Cardiac muscle cell (in vitro differentiated cells and primary cell): ENCODE results near the gene FCHSD1. TPM values are rescaled to one million over a fixed set of nuclear protein-coding genes. Genes with fewer than 3 reads are reported as not detected.

Experiments
- DNase-seq, 2 donors: peaks; one replicate each; pipeline versions ENCODE4 v3.0.0 to v3.0.0-alpha.2; 2010 to 2017; ENCODE audit warnings: low read depth in 1 of 2, low spot score in 1 of 2
- H3K27ac ChIP-seq: fragments of 200-600 bp; sonication (generic); 2 replicates; pipeline ENCODE4 v1.5.1; 2016
- H3K27me3 ChIP-seq: fragments of 200-600 bp; sonication (generic); 2 replicates; pipeline ENCODE4 v1.6.0; 2016; ENCODE audit warnings: control low read depth
- H3K36me3 ChIP-seq: fragments of 200-600 bp; sonication (generic); 2 replicates; pipeline ENCODE4 v1.5.1; 2016; ENCODE audit warnings: control low read depth
- H3K4me1 ChIP-seq: fragments of 200-600 bp; sonication (generic); 2 replicates; pipeline ENCODE4 v1.8.1; 2017; ENCODE audit warnings: low read depth, mild to moderate bottlenecking, mixed run types
- H3K4me3 ChIP-seq: fragments of 200-600 bp; sonication (generic); 2 replicates; pipeline ENCODE4 v1.5.1; 2016; ENCODE audit warnings: mild to moderate bottlenecking
- H3K9me3 ChIP-seq: fragments of 200-600 bp; sonication (generic); 2 replicates; pipeline ENCODE4 v1.5.1; 2017; ENCODE audit warnings: low read depth, mild to moderate bottlenecking, control low read depth
- CTCF ChIP-seq: IDR thresholded peaks from 2 replicates; pipeline ENCODE4 v1.5.1; 2012; ENCODE audit warnings: low read depth, mild to moderate bottlenecking, low read length
- polyA plus RNA-seq: library from polyadenylated mRNA; unstranded; fragments of >200 nt; fragmentation: Nextera tagmentation; extraction: Ambion mirVana; gene quantifications from 2 replicates; pipeline ENCODE4 v1.2.1, GENCODE V29; 2016
- total RNA-seq: library from RNA; depleted of rRNA; stranded (reverse); fragments of >200 nt; gene quantifications from 2 replicates; pipeline ENCODE4 v1.2.3, GENCODE V29; 2016

The FCHSD1 gene
- total and polyA plus RNA-seq, 2 experiments from 2014 or later = 7.8 to 24.9 TPM

DNA sequence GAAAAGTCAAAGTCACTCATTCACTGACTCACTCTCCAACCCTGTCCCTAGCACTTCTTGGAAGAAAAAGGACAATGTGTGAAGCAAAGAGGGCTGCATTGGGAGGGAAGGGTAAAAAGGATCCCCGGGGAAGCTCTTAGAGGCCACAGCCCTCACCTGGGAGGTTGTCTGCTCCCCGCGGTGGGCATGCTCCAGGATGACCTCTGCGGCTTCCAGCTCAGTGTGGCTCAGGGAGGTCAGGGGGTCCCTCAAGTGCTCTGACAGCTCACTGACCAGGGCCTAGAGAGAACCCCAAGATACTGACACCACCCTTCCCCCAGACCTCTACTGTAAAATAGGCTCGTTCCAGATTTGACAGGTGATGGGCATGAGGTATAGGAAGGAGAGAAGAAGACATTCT, 4.0 kb downstream of the FCHSD1 start:
- Histone ChIP-seq H3K27me3 (no peaks in the 10 kb centered on the region), H3K4me1 (no peaks in the 10 kb centered on the region), H3K4me3 (no peak overlapping the region), H3K9me3 (no peaks in the 10 kb centered on the region), H3K27ac (no peak overlapping the region), H3K36me3 (no peaks in the 10 kb centered on the region)
- no peak for DNase-seq
- no peak for TF ChIP-seq CTCF

DNA sequence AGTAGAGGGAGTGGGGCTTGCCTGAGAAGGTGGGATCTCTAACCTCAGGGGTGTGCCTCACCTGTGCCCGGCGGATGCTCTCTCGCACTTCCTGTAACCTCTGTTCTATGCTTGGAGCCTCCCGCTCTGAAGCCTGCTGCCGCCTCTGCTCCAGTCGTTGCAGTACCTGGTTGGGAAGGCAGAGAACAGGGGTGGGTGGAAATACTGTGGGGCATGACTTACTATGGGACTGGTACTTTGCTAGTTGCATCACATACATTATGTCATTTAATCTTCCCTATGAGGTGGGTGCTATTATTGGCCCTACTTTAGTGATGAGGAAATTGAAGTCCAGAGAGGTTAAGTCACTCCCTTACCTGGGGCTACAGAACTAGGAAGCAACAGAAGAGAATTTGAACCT, 5.2 kb downstream of the FCHSD1 start:
- Histone ChIP-seq H3K36me3 (no peaks in the 10 kb centered on the region), H3K4me1 (no peaks in the 10 kb centered on the region), H3K9me3 (no peaks in the 10 kb centered on the region), H3K27ac (no peak overlapping the region), H3K27me3 (no peaks in the 10 kb centered on the region), H3K4me3 (no peak overlapping the region)
- DNase-seq = no peak
- no peak for TF ChIP-seq CTCF

DNA sequence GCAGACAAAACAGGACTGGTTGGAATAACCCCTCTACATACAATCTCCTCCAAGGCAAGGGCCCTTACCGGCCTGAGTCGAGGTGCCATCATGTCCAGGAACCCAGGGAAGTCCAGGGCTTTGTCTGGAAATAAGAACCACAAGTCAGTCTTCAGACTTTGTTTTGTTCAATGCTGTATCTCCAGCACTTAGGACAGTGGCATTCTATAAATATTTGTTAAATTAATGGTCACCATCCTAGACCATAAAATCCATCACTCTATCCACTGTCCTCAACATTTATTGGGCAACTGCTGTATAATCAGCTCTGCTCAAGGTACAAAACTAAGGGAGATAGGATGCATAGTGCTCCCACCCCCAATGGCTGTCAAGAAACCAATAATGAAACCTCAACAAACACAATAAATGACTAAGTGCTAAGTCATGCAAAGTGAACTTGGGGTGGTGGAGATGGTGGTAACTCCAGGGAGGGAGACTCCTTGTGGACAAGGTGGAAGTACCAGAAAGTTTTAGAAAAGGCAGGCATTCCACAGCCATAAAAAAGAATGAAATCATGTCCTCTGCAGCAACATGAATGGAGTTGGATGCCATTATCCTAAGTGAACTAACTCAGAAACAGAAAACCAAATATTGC, 9.5 kb downstream of the FCHSD1 start:
- no peaks in the 10 kb centered on the region for H3K36me3 ChIP-seq
- no peak overlapping the region for H3K27ac ChIP-seq
- H3K4me1 ChIP-seq = no peaks in the 10 kb centered on the region
- H3K9me3 ChIP-seq = no peaks in the 10 kb centered on the region
- no peak overlapping the region for H3K4me3 ChIP-seq
- DNase-seq = peak in 1 of 2 donors; percentile 60
- H3K27me3 ChIP-seq = peaks cover 9% of the 10 kb centered on the region
- peak; percentile 35 for TF ChIP-seq CTCF

DNA sequence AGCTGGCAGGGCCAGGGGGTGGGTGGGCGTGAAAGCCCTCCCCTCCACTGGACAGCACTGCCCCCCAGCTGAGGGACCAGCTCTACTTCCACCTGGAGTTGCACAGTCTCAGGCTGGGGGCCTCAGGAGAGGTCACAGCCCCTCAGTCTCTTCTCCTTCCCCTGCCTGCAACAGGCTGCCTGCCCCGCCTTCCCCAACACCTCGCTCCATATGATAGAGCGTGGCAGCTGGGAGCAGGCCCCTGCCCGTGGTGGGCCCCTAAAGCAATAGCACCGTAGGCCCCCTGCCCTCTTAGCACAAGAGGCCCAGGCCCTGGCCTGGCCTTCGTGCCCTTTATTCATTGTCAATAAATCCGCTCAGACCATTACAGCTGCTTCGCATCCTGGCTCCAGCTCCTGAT, 10.5 kb downstream of the FCHSD1 start:
- no peak for TF ChIP-seq CTCF
- H3K27ac ChIP-seq = no peak overlapping the region
- no peaks in the 10 kb centered on the region for H3K4me1 ChIP-seq
- no peaks in the 10 kb centered on the region for H3K9me3 ChIP-seq
- no peak overlapping the region for H3K4me3 ChIP-seq
- peaks cover 9% of the 10 kb centered on the region for H3K27me3 ChIP-seq
- H3K36me3 ChIP-seq = no peaks in the 10 kb centered on the region
- DNase-seq = no peak

GRCh38 chr5:141640051-141640415, 11.2 kb downstream of the FCHSD1 start:
- Histone ChIP-seq H3K27ac (no peak overlapping the region), H3K4me1 (no peaks in the 10 kb centered on the region), H3K36me3 (no peaks in the 10 kb centered on the region), H3K4me3 (no peak overlapping the region), H3K9me3 (no peaks in the 10 kb centered on the region), H3K27me3 (peaks cover 9% of the 10 kb centered on the region)
- no peak for TF ChIP-seq CTCF
- no peak for DNase-seq
